Muscle of leg (tissue), 11 donors: ENCODE data around the gene MISFA. TPM values are rescaled to one million over a fixed set of nuclear protein-coding genes. Genes with fewer than 3 reads are reported as not detected.

ENCODE experiments used
- DNase-seq: peaks from one replicate; pipeline ENCODE4 v3.0.0; 2013
- H3K27ac ChIP-seq: one replicate; pipeline ENCODE4 v1.5.1; 2013; ENCODE audit warnings: mild to moderate bottlenecking, low read length, control low read depth
- H3K27me3 ChIP-seq: one replicate; pipeline ENCODE4 v1.6.1; 2013; ENCODE audit warnings: low read length; ENCODE audit not compliant: control insufficient read depth, insufficient read depth
- H3K36me3 ChIP-seq: one replicate; pipeline ENCODE4 v1.6.1; 2013; ENCODE audit warnings: low read length; ENCODE audit not compliant: control insufficient read depth, insufficient read depth
- H3K4me1 ChIP-seq: one replicate; pipeline ENCODE4 v1.6.1; 2013; ENCODE audit warnings: low read length; ENCODE audit not compliant: control insufficient read depth, insufficient read depth
- H3K4me3 ChIP-seq: one replicate; pipeline ENCODE4 v1.5.1; 2013; ENCODE audit warnings: low read length, control low read depth
- H3K9me3 ChIP-seq: replicated peaks from 2 replicates; pipeline ENCODE4 v1.6.1; 2013; ENCODE audit warnings: low read depth, low read length; ENCODE audit not compliant: control insufficient read depth
- WGBS: methylation state at CpG from one replicate; pipeline ENCODE4 v1.1.5; 2013; ENCODE audit warnings: missing lambda C conversion rate; ENCODE audit not compliant: insufficient coverage; 5-methylcytosine and 5-hydroxymethylcytosine counted together
- polyA plus RNA-seq, 8 donors: library from polyadenylated mRNA; unstranded; fragments of 120-200 nt; gene quantifications; one replicate each; pipeline versions ENCODE4 v1.2.1 to v1.2.3, GENCODE V29; 2013; ENCODE audit warnings: inconsistent platforms in 1 of 8, low replicate concordance in 1 of 8; ENCODE audit not compliant: insufficient read length in 8 of 8, insufficient read depth in 1 of 8
- total RNA-seq: library from RNA; stranded (reverse); fragments of 120-200 nt; gene quantifications from one replicate; pipeline ENCODE4 v1.2.4, GENCODE V29; 2013

Gene MISFA
- total and polyA plus RNA-seq, 9 donors: 3.1 to 7.1 (median 4.3) TPM

DNA sequence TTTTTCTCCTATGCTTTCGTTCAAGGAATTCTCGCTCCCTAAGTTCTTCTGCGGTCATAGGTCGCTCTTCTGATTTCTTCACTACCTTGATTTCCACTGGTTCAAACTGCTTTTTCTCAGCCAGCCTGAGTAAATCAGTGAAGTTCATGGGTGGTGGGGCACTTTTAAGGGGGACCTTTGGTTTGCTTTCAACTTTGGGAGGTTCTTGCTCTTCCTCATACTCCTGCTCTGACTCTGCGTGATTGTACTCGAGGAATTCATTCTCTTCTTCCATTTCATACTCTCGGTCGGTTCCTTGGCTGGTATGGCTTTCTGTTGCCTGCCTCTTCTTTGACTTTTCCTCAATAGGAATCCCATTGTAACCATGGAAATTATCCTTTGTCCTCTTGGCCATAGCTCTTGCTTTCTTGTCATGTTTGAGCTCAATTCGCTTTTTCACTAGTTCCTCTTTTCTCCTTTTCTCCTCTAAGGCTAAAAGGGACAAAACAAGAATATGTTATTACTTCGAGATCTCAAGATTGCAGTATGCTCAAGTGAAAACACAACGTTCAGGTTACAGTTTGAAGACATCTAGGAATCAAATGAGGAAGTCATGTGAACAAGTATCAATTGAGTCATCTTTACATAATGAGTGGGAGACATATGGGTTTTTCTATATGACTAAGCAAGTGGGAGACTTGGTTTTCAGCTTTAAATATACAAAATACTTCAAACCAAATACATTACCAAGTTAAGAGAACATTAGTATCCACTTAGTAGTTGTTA, 16.2 kb downstream of the MISFA start:
- 96% methylated on average over 5 of the region's 11 CpGs for WGBS
- peaks cover 35% of the 10 kb centered on the region for H3K36me3 ChIP-seq

DNA sequence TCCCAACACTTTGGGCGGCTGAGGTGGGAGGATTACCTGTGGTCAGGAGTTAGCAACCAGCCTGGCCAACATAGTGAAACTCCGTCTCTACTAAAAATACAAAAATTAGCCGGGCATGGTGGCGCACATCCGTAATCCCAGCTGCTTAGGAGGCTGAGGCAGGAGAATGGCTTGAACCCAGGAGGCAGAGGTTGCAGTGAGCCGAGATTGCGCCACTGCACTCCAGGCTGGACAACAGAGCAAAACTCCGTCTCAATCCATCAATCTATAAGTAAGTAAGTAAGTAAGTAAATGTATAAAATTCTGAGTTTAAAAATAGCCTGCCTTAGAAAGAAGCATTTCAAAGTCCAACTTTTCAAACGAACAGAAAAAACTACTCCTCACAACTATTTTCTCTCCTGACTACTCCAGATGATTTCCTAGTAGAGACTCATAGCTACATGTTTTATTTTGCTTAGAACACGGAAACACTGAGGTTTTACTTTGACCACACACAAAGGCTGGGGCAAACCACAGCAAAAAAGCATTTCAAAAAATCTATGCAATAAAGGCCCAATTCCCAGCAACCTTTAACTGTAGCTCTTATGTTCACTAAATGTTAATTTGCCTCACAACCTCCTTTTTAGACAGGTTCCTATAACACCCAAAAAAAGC, 18.2 kb downstream of the MISFA start:
- Histone ChIP-seq H3K27ac (no peak overlapping the region), H3K4me3 (no peak overlapping the region), H3K36me3 (peaks cover 27% of the 10 kb centered on the region), H3K4me1 (no peaks in the 10 kb centered on the region), H3K27me3 (no peaks in the 10 kb centered on the region), H3K9me3 (no peaks in the 10 kb centered on the region)
- WGBS: 59% methylated on average over 2 of the region's 10 CpGs
- DNase-seq: peak; percentile 29

More for the DNA sequence above, 16.2 kb downstream of the MISFA start:
- H3K27me3 ChIP-seq: no peaks in the 10 kb centered on the region
- no peak overlapping the region for H3K4me3 ChIP-seq
- H3K27ac ChIP-seq: no peak overlapping the region
- DNase-seq: no peak
- H3K4me1 ChIP-seq: no peaks in the 10 kb centered on the region
- H3K9me3 ChIP-seq: no peaks in the 10 kb centered on the region

DNA sequence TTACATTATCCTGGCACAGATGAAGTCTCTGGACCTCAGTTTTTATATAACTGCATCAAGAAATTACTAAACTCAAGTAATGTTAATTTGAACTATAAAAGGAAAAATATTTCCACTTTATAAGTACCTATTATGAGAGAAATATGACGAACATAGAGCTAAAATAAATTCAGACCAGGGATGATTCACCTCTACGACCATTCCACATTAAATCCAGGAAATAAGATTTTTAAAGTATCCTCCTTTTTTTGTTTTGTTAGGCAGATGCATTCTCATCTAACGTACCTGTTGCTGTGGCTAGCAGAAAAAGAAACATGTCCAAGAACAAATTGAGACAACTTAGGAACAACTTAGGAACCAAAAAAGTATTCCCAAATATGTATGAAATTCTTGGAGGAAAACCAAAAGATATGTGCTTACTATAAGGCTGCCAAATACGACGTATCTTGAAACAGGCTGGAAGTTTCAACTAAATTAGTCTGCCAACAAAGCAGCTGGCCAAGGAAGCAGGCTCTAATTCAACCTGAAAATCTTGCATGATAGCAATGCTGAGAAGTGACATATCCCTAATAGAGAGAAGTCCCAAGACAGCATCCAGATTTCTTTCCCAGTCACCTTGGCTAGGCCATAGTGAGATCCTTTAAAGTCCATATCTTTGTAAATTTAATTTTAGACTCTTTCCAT, 18.9 kb downstream of the MISFA start:
- WGBS: 29% methylated on average over 2 of the region's 5 CpGs
- peak overlapping the region; percentile 3 for H3K27ac ChIP-seq
- no peaks in the 10 kb centered on the region for H3K4me1 ChIP-seq
- H3K27me3 ChIP-seq: no peaks in the 10 kb centered on the region
- peaks cover 1% of the 10 kb centered on the region for H3K9me3 ChIP-seq
- H3K36me3 ChIP-seq: peaks cover 24% of the 10 kb centered on the region
- peak; percentile 46 for DNase-seq
- H3K4me3 ChIP-seq: no peak overlapping the region

DNA sequence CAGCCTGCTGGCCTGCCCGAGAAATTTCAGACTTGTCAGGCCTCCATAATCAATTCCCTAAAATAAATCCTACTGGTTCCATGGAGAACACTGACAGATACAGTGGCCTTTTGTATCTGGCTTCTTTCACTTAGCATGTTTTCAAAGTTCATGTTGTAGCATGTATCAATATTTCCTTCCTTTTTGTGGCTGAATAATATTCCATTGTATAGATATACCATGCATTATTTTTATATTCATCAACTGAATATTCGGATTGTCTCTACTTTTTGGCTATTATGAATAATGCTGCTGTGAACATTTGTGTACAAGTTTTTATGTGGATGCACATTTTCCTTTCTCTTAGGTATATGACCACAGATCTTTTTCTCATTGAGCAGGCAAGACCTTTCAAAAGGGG, 24.1 kb downstream of the MISFA start:
- no peak for DNase-seq
- H3K4me1 ChIP-seq: no peaks in the 10 kb centered on the region
- no peaks in the 10 kb centered on the region for H3K27me3 ChIP-seq
- WGBS: 86% methylated on average over 1 of the region's 2 CpGs
- H3K36me3 ChIP-seq: no peaks in the 10 kb centered on the region
- H3K9me3 ChIP-seq: peaks cover 5% of the 10 kb centered on the region
- no peak overlapping the region for H3K4me3 ChIP-seq
- no peak overlapping the region for H3K27ac ChIP-seq

DNA sequence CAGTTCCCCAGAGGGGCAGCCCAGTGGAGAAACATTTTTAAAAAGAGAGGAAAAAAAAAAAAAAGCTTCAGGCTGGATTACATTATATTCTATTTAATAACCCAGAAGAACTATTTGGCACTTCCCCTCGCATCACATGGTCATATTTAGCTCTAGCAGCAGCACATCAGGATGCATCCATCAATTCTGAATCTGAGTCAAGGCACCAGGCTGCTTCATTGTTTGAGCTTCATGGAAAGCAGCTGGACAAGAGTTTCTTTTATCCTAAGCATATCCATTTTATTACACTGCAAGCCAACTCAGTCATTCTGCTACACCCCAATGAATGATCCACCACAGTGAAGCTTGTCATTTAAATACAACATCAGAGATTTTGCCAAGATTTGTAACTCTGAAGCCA, 24.6 kb downstream of the MISFA start:
- H3K27ac ChIP-seq: no peak overlapping the region
- no peaks in the 10 kb centered on the region for H3K36me3 ChIP-seq
- H3K4me3 ChIP-seq: no peak overlapping the region
- H3K27me3 ChIP-seq: no peaks in the 10 kb centered on the region
- WGBS: 80% methylated on average over 1 of the region's 1 CpG
- peaks cover 5% of the 10 kb centered on the region for H3K9me3 ChIP-seq
- no peak for DNase-seq
- no peaks in the 10 kb centered on the region for H3K4me1 ChIP-seq

DNA sequence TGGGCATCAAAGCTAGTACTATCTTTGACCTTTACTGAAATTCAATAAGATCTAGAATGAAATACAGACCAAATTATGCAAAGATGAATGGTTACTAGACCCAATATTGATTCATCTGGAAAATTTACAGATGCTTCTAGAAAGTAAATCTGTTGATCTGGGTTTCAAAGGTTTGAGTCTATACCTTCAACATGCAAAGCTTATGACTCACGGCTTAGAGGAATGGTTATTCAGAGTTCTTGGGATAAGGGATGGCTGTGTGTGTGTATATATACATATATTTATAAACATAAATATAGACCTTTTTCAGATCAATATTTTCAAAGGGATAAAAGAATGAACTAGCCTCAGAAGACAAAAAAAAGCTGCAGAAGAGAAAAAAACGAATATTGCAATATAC, 33.3 kb downstream of the MISFA start:
- no peak overlapping the region for H3K27ac ChIP-seq
- WGBS: no CpG with 5 or more reads among the region's 2 CpGs
- H3K4me3 ChIP-seq: peak overlapping the region; percentile 98
- H3K27me3 ChIP-seq: no peaks in the 10 kb centered on the region
- no peak for DNase-seq
- H3K9me3 ChIP-seq: no peaks in the 10 kb centered on the region
- H3K36me3 ChIP-seq: no peaks in the 10 kb centered on the region
- peaks cover 9% of the 10 kb centered on the region for H3K4me1 ChIP-seq

DNA sequence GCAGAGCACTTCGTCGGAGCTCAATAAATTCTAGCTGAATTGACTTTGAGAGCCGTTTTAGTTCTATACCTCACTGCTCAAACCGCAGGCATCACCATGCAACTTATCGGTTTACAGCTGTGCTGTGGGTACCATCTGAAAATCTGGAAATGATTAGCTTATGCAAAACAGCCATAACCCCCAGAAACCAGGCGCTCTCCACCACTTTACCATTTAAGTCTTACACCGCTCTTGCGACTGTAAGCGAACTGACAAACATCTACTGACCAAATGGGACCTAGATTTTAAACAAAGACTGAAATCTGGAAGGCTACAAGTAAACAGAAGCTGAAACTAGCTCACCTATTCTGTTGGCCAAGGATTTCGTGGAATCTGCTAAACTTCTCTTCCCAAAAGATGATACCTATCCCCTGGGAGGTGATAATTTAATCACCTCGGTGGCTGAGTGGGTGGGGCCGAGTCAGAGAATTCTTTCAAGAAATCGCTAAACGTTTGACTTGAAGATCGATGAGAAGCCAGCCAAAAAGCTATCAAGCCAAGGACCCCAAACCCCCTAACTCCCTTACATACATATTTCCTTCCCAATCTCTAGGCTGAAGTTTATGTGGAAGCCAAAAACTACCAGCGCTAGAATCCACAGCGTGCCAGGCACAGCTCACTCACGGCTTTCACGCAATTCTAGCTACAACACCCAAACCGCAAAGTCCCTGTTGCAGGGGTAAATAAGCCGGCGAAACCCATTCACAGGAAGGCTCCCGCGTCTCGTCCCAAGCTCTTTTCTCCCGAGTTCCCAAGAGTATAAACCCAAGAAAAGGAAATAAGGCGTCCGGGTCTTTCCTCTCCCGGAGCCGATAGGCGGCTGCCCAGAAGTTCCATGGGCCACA, 33.9 kb downstream of the MISFA start:
- Histone ChIP-seq H3K36me3 (no peaks in the 10 kb centered on the region), H3K9me3 (no peaks in the 10 kb centered on the region), H3K27me3 (no peaks in the 10 kb centered on the region), H3K27ac (peak overlapping the region; percentile 95), H3K4me1 (peaks cover 9% of the 10 kb centered on the region), H3K4me3 (peak overlapping the region; percentile 98)
- DNase-seq: no peak
- WGBS: 8% methylated on average over 19 of the region's 31 CpGs

DNA sequence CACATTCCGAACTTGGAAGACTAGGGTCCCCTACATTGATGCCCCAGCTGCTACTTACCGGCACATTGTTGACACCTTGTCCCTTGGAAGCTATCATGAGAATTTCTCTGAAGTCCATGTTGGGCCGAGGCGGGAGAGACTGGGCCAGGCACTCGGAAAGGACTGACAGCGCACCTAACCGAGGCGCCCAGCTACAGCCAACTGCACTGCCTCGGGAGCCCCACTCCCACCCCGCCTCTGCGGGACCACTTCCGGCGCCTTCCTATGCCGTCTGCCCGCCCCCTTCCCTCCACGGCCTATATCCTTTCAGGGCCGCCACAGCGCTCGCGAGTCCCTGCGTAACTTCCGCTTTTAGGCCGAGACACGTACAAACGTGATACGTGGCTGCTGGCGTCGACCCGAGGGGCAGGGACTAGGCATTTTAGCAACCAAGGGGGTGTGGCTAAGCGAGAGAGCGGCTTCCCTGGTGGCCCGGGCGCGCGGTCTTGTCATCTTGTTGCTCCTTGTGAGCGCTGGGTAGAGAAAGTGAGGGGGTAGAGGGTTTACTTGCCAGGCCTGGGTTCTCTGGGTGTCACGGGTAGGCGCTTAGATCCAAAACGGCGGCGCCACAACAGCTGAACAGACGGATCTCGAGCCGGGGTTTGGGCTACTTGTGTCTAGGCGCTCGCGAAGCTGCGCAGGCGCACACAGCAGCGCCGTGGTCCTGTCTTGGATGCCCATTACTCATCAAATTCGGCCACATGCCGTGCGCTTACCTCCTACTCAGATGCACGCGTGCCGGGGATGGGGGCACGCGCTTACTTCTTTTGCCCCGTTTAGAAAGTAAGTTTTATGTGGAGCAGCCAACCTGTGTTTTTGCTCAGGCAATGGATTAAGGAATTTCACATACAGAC, 34.8 kb downstream of the MISFA start, which contains the start of gene SPTY2D1:
Gene SPTY2D1, minus strand, starts transcription at position 203 of the 893 bp plus-strand sequence. Its CDS starts 85 bp downstream, at position 118.
- peaks cover 9% of the 10 kb centered on the region for H3K4me1 ChIP-seq
- no peaks in the 10 kb centered on the region for H3K27me3 ChIP-seq
- peak within 1 kb of the TSS; percentile 98 for H3K4me3 ChIP-seq
- no peaks in the 10 kb centered on the region for H3K36me3 ChIP-seq
- peak within 1 kb of the TSS; percentile 99 for H3K27ac ChIP-seq
- WGBS: 0% methylated on average over 51 of the region's 60 CpGs
- DNase-seq: peak; percentile 100
- H3K9me3 ChIP-seq: no peaks in the 10 kb centered on the region

DNA sequence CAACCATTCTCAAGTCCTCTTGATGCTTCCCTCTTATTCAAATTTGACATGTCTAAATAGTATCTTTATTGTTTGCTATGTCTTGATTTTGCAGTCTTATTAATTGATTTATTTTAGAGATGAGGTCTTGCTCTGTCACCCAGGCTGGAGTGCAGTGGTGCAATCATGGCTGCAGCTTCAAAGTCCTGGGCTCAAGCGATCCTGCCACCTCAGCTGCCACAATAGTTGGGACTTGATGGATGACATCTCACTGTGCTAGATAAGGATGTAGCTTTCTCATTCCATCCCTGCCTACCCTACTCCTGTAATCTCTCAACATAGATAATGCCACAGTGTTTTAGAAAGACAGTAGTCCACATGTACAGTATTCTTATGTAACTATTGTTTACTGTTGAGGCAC, 42.1 kb downstream of the MISFA start:
- no CpG with 5 or more reads among the region's 1 CpG for WGBS
- no peak for DNase-seq

More for the DNA sequence above, 42.1 kb downstream of the MISFA start:
- H3K4me3 ChIP-seq: no peak overlapping the region
- no peak overlapping the region for H3K27ac ChIP-seq
- H3K36me3 ChIP-seq: no peaks in the 10 kb centered on the region
- H3K4me1 ChIP-seq: no peaks in the 10 kb centered on the region
- H3K9me3 ChIP-seq: no peaks in the 10 kb centered on the region
- peaks cover 3% of the 10 kb centered on the region for H3K27me3 ChIP-seq
